ENCODE results near the gene BAAT.

Gene BAAT

GRCh38 chr9:101414839-101415238 lies 30.0 kb upstream of the BAAT start:
- no peak for TF ChIP-seq ZFX (IDR thresholded peaks at IDR 0.05; ENCODE audit: borderline replicate concordance)
- no peak overlapping the region for H3K27ac ChIP-seq

- TF ChIP-seq ZFX (IDR thresholded peaks at IDR 0.05; ENCODE audit: borderline replicate concordance) (no peak), CTCF (IDR thresholded peaks at IDR 0.05) (no peak)
These were observed 24.3 kb upstream of the BAAT start for GRCh38 chr9:101409079-101409477.

GRCh38 chr9:101408374-101409078 lies 23.7 kb upstream of the BAAT start:
- TF ChIP-seq CTCF (IDR thresholded peaks at IDR 0.05) = no peak
- no peak for TF ChIP-seq ZFX (IDR thresholded peaks at IDR 0.05; ENCODE audit: borderline replicate concordance)
- no peak overlapping the region for H3K27ac ChIP-seq

More at GRCh38 chr9:101409079-101409477, 24.3 kb upstream of the BAAT start:
- H3K27ac ChIP-seq = no peak overlapping the region

GRCh38 chr9:101403516-101404285 lies 18.9 kb upstream of the BAAT start:
- no peak overlapping the region for H3K27ac ChIP-seq
- TF ChIP-seq CTCF (IDR thresholded peaks at IDR 0.05) (no peak), ZFX (IDR thresholded peaks at IDR 0.05; ENCODE audit: borderline replicate concordance) (no peak)

GRCh38 chr9:101400120-101400519 lies 15.3 kb upstream of the BAAT start:
- H3K27ac ChIP-seq = no peak overlapping the region
- TF ChIP-seq ZFX (IDR thresholded peaks at IDR 0.05; ENCODE audit: borderline replicate concordance) (no peak), CTCF (IDR thresholded peaks at IDR 0.05) (no peak)

GRCh38 chr9:101399643-101399970 lies 14.8 kb upstream of the BAAT start:
- TF ChIP-seq CTCF (IDR thresholded peaks at IDR 0.05) (no peak), ZFX (IDR thresholded peaks at IDR 0.05; ENCODE audit: borderline replicate concordance) (no peak)
- H3K27ac ChIP-seq = no peak overlapping the region

GRCh38 chr9:101398930-101399642 lies 14.3 kb upstream of the BAAT start:
- H3K27ac ChIP-seq = peak overlapping the region; percentile 72
- TF ChIP-seq ZFX (IDR thresholded peaks at IDR 0.05; ENCODE audit: borderline replicate concordance) = no peak
- no peak for TF ChIP-seq CTCF (IDR thresholded peaks at IDR 0.05)
